Caco-2 (cell line): ENCODE results near the gene NNAT. TPM values are rescaled to one million over a fixed set of nuclear protein-coding genes. Genes with fewer than 3 reads are reported as not detected.

ENCODE experiments used
- BruUV-seq: library from RNA; stranded (reverse); fragments of 400-500 nt; replicated peaks from 2 replicates; lab custom pipeline; 2021; lab: Mats Ljungman, UMichigan
- CTCF ChIA-PET: fragments of 300-600 bp; sonication (Branson Sonifier 250); formaldehyde crosslinking; loops from one replicate; lab custom pipeline; 2022; ENCODE audit warnings: antibody characterized with exemption; lab: Charles Lee
- POLR2A ChIA-PET: fragments of 300-600 bp; sonication (Branson Sonifier 250); formaldehyde crosslinking; loops from one replicate; lab custom pipeline; 2022; ENCODE audit warnings: antibody characterized with exemption; lab: Charles Lee
- DNase-seq, 2 experiments: peaks; one replicate each; pipeline versions ENCODE4 v3.0.0 to v3.0.0-alpha.2; 2020 to 2022
- H3K27me3 ChIP-seq: replicated peaks from 2 replicates; pipeline ENCODE4 v1.6.0; 2011; ENCODE audit warnings: low read length; ENCODE audit not compliant: control insufficient read depth, insufficient read depth
- H3K36me3 ChIP-seq: 2 replicates; pipeline ENCODE4 v1.5.1; 2011; ENCODE audit warnings: low read length; ENCODE audit not compliant: control insufficient read depth, insufficient read depth
- H3K4me1 ChIP-seq: fragments of 250-450 bp; sonication (Bioruptor Pico); 2 replicates; pipeline ENCODE4 v1.5.1; 2020; ENCODE audit warnings: mild to moderate bottlenecking
- H3K4me3 ChIP-seq: 2 replicates; pipeline ENCODE4 v1.5.1; 2011; ENCODE audit warnings: low read depth, mild to moderate bottlenecking, control low read depth, low read length
- H3K9me3 ChIP-seq: fragments of 250-450 bp; sonication (Bioruptor Pico); 2 replicates; pipeline ENCODE4 v1.5.1; 2020; ENCODE audit warnings: mild to moderate bottlenecking, moderate library complexity
- H3K27ac Mint-ChIP-seq: one replicate; pipeline ENCODE4 v1.8.0; 2022; ENCODE audit warnings: mixed read lengths; ENCODE audit not compliant: unreplicated experiment
- H3K27me3 Mint-ChIP-seq: one replicate; pipeline ENCODE4 v1.8.0; 2022; ENCODE audit warnings: mixed read lengths; ENCODE audit not compliant: insufficient read depth, unreplicated experiment
- H3K36me3 Mint-ChIP-seq: one replicate; pipeline ENCODE4 v1.8.0; 2022; ENCODE audit warnings: mild to moderate bottlenecking, mixed read lengths; ENCODE audit not compliant: insufficient read depth, unreplicated experiment
- H3K4me1 Mint-ChIP-seq: one replicate; pipeline ENCODE4 v1.8.0; 2022; ENCODE audit warnings: low read depth, mixed read lengths; ENCODE audit not compliant: unreplicated experiment
- H3K4me3 Mint-ChIP-seq: one replicate; pipeline ENCODE4 v1.8.0; 2022; ENCODE audit warnings: mild to moderate bottlenecking, moderate library complexity, mixed read lengths; ENCODE audit not compliant: unreplicated experiment
- H3K9me3 Mint-ChIP-seq: one replicate; pipeline ENCODE4 v1.8.0; 2022; ENCODE audit warnings: mixed read lengths; ENCODE audit not compliant: unreplicated experiment
- intact Hi-C: fragments of 100-400 bp; cut with micrococcal nuclease; formaldehyde crosslinking; loops from one replicate; pipeline ENCODE4 v1.10.0; 2022; ENCODE audit not compliant: unreplicated experiment
- total RNA-seq: library from RNA; stranded (reverse); gene quantifications from 2 replicates; pipeline ENCODE4 v1.2.3, GENCODE V29; 2022
- TF ChIP-seq, protein P1 (sequence below), 2 experiments: fragments of 200-600 bp in 1 of 2; IDR thresholded peaks; 1 replicate in 1 of 2; 2 replicates in 1 of 2; pipeline versions ENCODE4 v1.5.1 to v1.8.0; 2011 to 2022; ENCODE audit warnings: antibody characterized with exemption in 1 of 2, control low read depth in 1 of 2, inconsistent platforms in 1 of 2, low read depth in 1 of 2, low read length in 1 of 2, mild to moderate bottlenecking in 1 of 2, moderate library complexity in 1 of 2; ENCODE audit not compliant: insufficient read depth in 1 of 2, severe bottlenecking in 1 of 2, unreplicated experiment in 1 of 2

Gene NNAT
- total RNA-seq, 1 experiment from 2014 or later: not detected

DNA sequence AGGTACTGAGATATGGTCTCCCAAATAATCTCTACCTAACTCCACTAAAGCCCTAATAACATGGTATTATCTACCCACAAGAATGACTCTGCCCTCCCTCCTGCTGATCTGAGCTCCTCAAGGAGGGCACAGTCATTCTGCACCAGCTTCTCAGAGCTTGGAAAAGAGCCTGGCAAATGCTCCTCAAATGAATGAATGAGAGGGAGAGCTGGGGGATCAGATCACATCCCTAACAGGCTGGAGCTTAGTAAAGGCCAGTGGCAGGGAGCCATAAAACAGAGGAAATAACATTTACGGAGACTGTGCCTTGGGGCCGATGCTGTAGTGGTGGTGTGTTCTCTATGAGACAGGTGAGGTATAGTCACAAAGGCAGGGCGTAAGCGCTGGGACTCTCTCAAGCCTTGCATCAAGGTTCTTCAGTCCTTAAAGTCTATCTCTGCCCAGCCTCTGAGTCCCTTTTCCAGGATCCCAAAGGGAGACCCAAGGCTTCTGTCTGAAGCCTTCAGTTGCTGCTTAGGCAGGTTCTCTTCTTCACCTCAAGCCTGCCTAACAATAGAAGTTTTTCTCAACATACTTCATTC is 7.2 kb upstream of the NNAT start:
- Mint-ChIP-seq H3K27me3 (no peaks in the 10 kb centered on the region), H3K4me3 (no peak overlapping the region), H3K27ac (no peak overlapping the region), H3K36me3 (peaks cover 48% of the 10 kb centered on the region), H3K9me3 (no peaks in the 10 kb centered on the region), H3K4me1 (peaks cover 12% of the 10 kb centered on the region)
- Histone ChIP-seq H3K4me3 (no peak overlapping the region), H3K9me3 (no peaks in the 10 kb centered on the region), H3K27me3 (no peaks in the 10 kb centered on the region), H3K36me3 (peaks cover 15% of the 10 kb centered on the region), H3K4me1 (no peaks in the 10 kb centered on the region)
- no TSS peak for BruUV-seq
- CTCF ChIA-PET: no interaction called here
- POLR2A ChIA-PET: no interaction called here
- intact Hi-C loops: no loop called here
- no peak for DNase-seq
- TF ChIP-seq, protein P1, sequence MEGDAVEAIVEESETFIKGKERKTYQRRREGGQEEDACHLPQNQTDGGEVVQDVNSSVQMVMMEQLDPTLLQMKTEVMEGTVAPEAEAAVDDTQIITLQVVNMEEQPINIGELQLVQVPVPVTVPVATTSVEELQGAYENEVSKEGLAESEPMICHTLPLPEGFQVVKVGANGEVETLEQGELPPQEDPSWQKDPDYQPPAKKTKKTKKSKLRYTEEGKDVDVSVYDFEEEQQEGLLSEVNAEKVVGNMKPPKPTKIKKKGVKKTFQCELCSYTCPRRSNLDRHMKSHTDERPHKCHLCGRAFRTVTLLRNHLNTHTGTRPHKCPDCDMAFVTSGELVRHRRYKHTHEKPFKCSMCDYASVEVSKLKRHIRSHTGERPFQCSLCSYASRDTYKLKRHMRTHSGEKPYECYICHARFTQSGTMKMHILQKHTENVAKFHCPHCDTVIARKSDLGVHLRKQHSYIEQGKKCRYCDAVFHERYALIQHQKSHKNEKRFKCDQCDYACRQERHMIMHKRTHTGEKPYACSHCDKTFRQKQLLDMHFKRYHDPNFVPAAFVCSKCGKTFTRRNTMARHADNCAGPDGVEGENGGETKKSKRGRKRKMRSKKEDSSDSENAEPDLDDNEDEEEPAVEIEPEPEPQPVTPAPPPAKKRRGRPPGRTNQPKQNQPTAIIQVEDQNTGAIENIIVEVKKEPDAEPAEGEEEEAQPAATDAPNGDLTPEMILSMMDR (IDR thresholded peaks at IDR 0.05; ENCODE audit: insufficient read depth in 1 of 2, low read depth in 1 of 2, low read length in 1 of 2, severe bottlenecking in 1 of 2, unreplicated experiment in 1 of 2): no peak

DNA sequence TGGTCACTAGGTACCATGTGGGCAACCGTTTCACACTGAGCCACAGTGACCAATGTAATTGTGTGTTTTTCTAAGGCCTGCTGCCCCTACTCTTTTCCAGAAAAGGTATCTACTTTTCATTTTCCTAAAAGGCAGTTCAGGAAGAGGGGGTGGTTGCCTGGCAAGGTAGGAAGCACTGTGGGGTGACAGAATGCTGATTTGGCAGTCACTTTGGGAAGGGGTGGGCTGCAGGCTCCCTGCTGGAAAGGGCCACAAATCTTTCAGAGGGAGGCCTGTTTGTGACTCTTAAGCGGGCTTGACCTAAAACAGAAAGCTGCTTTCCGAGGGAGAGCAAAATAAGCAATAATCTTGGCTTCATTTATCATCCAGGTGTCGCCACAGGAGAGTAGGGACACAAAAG is 5.2 kb upstream of the NNAT start:
- Mint-ChIP-seq H3K27ac (no peak overlapping the region), H3K27me3 (no peaks in the 10 kb centered on the region), H3K4me3 (no peak overlapping the region), H3K36me3 (peaks cover 57% of the 10 kb centered on the region), H3K9me3 (no peaks in the 10 kb centered on the region), H3K4me1 (peaks cover 12% of the 10 kb centered on the region)
- Histone ChIP-seq H3K27me3 (no peaks in the 10 kb centered on the region), H3K4me3 (no peak overlapping the region), H3K9me3 (no peaks in the 10 kb centered on the region), H3K36me3 (peaks cover 17% of the 10 kb centered on the region), H3K4me1 (no peaks in the 10 kb centered on the region)
- DNase-seq: no peak
- TF ChIP-seq, protein P1 (IDR thresholded peaks at IDR 0.05; ENCODE audit: insufficient read depth in 1 of 2, low read depth in 1 of 2, low read length in 1 of 2, severe bottlenecking in 1 of 2, unreplicated experiment in 1 of 2): no peak
- POLR2A ChIA-PET: no interaction called here
- CTCF ChIA-PET: no interaction called here
- intact Hi-C loops: no loop called here
- BruUV-seq: no TSS peak

DNA sequence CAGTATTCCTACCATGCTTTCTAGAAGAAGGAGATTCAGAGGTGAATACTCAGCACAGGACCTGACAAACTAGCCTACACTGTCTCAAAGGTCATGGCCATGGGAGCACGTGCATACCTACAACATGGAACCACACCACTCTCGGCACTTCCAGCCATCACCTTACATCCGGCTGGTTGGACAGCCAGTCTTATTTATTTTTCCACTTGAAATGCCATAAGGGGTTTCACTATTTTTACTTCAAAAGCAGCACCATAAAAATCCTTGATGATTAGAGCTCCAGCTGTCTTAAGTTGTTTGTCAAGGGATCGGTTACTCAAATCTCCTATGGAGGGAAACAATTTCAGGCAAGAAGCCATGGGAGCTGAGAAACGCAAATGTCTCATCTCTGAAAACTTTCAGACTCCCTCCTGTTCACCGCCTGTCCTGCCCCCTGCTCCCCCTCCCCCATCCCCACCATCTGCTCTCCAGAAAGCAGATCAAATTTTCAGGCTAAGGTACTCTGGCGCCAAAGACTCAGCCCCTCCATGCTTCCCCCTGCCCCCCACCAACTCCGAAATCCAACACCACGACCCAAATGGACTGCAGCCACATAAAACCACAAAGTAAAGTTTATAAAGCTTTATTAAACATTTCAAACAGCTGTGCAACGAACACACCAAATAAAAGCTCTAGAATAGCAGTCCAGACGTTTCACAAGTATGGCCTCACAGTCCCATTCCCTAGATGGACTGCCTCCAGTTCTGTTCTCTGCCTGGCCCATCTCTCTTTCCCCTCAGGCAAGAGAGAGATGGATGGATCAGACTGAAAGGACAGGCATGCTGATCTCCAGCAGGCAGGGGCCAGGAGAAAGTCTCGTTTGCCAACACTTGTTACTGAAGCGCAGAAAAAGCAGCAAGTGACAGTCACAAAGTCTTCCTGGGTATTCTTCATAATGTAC is 4.0 kb upstream of the NNAT start:
- POLR2A ChIA-PET: no interaction called here
- peaks cover 67% of the 10 kb centered on the region for H3K36me3 Mint-ChIP-seq
- H3K4me1 Mint-ChIP-seq: peaks cover 12% of the 10 kb centered on the region
- no peak overlapping the region for H3K27ac Mint-ChIP-seq
- TF ChIP-seq, protein P1 (IDR thresholded peaks at IDR 0.05; ENCODE audit: insufficient read depth in 1 of 2, low read depth in 1 of 2, low read length in 1 of 2, severe bottlenecking in 1 of 2, unreplicated experiment in 1 of 2): no peak
- no TSS peak for BruUV-seq
- CTCF ChIA-PET: interaction anchor here (0.5 kb wide), 1 partner anchor 316 kb away, joined by 4 read pairs; no protein-coding TSS in a partner anchor
- Histone ChIP-seq H3K36me3 (peaks cover 17% of the 10 kb centered on the region), H3K4me1 (no peaks in the 10 kb centered on the region), H3K9me3 (no peaks in the 10 kb centered on the region), H3K4me3 (no peak overlapping the region), H3K27me3 (no peaks in the 10 kb centered on the region)
- H3K9me3 Mint-ChIP-seq: no peaks in the 10 kb centered on the region
- no peaks in the 10 kb centered on the region for H3K27me3 Mint-ChIP-seq
- DNase-seq: peak in 1 of 2 experiments; percentile 41
- H3K4me3 Mint-ChIP-seq: no peak overlapping the region
- intact Hi-C loops: loop anchor here (1.0 kb wide), 1 partner anchor 10 kb away; the partner anchor contains the start of gene BLCAP
